ENCODE results near the gene CRHR1. TPM values are rescaled to one million over a fixed set of nuclear protein-coding genes. Genes with fewer than 3 reads are reported as not detected.

Gene CRHR1
- total RNA-seq, 1 donor from 2014 or later = 3.7 TPM

- no peak for FAIRE-seq
- DNase-seq (ENCODE audit: low spot score in 2 of 2) = no peak
Observed at GRCh38 chr17:45757431-45758218, 26.5 kb upstream of the CRHR1 start.

DNA sequence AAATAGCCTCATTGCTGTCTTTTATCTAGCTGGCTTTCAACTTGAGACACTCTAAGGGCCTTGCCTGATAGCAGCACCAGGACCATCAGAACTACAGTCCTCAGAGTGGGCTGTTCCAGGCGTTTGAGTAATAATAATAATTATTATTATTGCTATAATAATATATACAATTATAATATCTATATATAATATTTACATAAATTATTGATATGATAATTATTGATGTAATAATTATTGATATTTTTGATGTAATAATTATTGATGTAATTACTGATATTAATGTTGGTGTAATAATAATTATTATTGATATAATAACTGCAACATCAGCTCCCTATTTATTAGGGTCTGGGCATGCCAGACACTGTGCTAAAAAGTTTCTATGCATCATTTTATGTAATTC, 25.6 kb upstream of the CRHR1 start:
- FAIRE-seq (peak; percentile 51), DNase-seq (ENCODE audit: low spot score in 2 of 2) (no peak)

- no peak for FAIRE-seq
Observed at GRCh38 chr17:45759761-45760160, 24.4 kb upstream of the CRHR1 start.

DNA sequence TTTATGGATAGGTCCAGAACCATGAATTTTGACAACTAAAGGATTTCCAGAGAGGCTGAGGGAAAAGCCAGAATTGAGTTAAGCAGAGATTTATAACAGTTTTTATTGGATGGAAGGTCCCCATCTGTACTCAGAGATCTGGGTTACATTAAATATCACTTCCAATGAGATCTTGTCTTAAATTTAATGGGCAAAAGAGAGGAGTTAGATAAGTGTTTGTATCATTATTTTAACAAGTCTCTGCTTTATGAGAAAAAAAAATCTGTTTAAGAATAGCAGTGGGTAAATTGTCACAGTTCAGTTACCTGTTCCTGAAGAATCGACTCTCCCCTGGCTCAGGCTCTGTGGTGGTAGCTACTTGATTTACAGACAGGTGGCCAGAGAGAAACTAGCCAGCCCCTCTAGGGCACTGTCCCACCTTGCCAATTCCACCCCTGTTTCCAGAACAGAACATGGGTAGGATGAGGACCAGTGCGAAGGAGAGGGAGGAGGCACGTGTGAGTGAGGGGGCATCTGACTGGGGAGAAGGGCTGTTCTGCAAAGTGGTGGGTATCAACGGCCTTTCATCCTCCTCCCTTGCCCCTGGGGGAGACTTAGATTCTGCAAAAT, 22.1 kb upstream of the CRHR1 start:
- DNase-seq (ENCODE audit: low spot score in 2 of 2) (no peak), FAIRE-seq (no peak)

More at GRCh38 chr17:45759761-45760160, 24.4 kb upstream of the CRHR1 start:
- DNase-seq (ENCODE audit: low spot score in 2 of 2) = no peak

GRCh38 chr17:45763182-45763581, 20.9 kb upstream of the CRHR1 start:
- no peak for FAIRE-seq
- no peak for DNase-seq (ENCODE audit: low spot score in 2 of 2)

GRCh38 chr17:45764479-45764878, 19.6 kb upstream of the CRHR1 start:
- DNase-seq (ENCODE audit: low spot score in 2 of 2) = no peak
- no peak for FAIRE-seq

DNA sequence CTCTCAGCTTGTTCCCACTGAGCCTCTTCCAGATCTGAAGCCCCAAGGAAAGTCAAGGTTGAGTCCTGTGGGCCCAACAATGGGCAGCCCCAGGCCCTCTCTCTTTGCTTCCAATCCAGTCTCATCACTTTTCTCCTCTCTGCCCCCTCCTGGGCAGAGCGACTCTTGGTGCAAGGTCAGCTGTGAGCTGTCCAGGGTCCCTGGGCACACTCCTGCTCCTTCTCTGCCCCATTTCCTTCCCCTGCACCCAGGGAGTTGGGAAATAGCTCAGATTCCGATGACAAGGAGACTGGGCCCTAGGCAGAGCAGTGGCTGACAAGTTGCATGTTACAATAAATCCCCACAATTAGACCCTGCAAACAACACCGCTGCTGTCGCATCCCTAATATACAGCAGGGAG, 16.1 kb upstream of the CRHR1 start:
- FAIRE-seq = no peak
- DNase-seq (ENCODE audit: low spot score in 2 of 2) = no peak

DNA sequence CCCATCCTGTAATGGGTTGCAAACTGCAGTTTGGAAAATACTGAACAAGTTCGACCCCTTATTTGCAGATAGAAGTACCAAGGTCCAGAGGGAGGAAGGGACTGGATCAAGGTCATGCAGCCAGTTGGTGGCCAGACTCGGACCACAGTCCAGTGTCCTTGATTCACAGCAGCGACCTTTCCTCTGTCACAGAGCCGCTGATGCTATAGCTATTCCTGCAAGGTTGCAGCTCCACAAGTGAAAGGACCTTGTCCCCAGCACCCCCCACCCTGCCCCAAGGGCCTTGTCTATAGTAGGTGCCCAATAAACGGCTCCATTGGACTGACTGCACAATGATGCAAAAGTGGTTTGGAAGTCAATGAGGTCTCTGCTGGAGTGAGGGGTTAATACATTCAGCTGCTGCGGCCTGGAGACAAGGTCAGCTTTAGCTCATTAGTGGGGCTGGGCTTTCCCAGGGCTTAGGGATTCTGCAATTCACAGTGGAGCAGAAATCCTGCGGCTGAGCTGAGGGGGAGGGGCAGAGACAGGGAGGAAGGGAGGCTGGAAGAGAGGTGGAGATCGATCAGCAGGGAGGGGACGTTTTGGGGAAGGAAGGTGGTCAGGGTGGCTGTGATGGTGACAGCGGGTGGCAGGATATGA, 13.4 kb upstream of the CRHR1 start:
- no peak for FAIRE-seq

GRCh38 chr17:45771271-45771959, 12.7 kb upstream of the CRHR1 start:
- DNase-seq (ENCODE audit: low spot score in 2 of 2) (no peak), FAIRE-seq (no peak)

More for the DNA sequence above, 13.4 kb upstream of the CRHR1 start:
- no peak for DNase-seq (ENCODE audit: low spot score in 2 of 2)

GRCh38 chr17:45775148-45775547, 9.0 kb upstream of the CRHR1 start:
- no peak for DNase-seq (ENCODE audit: low spot score in 2 of 2)
- FAIRE-seq = no peak

DNA sequence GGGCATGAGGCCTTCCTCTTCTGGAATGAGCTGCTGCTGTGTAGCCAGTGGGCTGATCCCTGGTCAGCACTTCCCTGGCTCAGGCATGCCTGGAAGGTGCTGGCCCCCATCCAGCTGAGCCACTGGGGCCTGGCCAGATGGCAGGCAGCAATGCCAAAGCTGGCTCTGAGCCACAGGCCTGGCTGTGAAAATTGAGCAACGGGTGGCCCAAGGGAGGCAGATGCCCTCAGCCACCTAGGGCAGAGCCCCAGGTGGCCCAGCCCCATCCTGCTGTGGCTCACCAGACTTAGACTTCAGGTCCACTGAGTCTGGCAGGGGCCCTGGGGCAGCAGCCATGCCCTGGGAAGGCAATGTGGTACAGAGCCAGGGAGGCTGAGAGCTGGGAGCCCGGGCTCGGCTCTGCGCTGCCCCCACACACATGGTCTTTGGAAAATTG, 8.5 kb upstream of the CRHR1 start:
- DNase-seq (ENCODE audit: low spot score in 2 of 2) (no peak), FAIRE-seq (no peak)

DNA sequence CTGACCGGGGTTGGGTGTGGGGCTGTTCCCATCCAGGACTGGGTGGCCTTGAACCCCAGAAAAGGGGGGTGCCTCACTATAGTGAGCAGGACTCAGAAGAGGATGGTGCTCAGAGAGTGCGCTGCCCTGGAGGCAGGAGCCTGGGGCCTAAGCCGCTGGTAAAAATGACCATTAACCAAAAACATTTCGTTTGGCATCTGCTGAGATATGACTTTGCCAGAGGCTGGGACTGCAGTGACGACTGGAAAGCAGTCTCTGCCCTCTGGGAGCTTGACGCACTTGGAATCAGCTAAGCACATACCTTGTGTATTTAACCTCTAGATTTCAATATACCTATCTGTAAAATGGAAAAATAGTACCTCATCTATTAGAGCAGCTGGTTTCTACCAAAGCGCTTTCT, 7.2 kb upstream of the CRHR1 start:
- FAIRE-seq (no peak), DNase-seq (ENCODE audit: low spot score in 2 of 2) (no peak)

GRCh38 chr17:45777388-45777787, 6.7 kb upstream of the CRHR1 start:
- FAIRE-seq = no peak
- no peak for DNase-seq (ENCODE audit: low spot score in 2 of 2)

DNA sequence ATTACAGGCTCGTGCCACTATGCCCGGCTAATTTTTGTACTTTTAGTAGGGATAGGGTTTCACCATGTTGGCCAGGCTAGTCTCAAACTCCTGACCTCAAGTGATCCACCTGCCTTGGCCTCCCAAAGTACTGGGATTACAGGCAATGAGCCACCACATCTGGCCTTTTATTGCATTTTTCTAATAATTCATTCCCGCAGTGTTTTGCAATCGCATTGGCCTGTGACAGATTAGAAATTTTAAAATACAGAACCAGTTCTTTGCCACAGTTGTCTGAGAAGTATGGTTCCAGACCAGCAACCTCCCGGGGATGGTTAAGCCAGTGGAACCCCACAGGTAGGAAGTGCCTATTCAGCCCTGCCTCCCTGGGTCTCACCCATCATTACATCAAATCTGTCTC, 3.2 kb upstream of the CRHR1 start:
- DNase-seq (ENCODE audit: low spot score in 2 of 2) (no peak), FAIRE-seq (no peak)

- FAIRE-seq (no peak), DNase-seq (ENCODE audit: low spot score in 2 of 2) (peak; percentile 61 to 66)
Observed at GRCh38 chr17:45782889-45783592, 1.1 kb upstream of the CRHR1 start.

DNA sequence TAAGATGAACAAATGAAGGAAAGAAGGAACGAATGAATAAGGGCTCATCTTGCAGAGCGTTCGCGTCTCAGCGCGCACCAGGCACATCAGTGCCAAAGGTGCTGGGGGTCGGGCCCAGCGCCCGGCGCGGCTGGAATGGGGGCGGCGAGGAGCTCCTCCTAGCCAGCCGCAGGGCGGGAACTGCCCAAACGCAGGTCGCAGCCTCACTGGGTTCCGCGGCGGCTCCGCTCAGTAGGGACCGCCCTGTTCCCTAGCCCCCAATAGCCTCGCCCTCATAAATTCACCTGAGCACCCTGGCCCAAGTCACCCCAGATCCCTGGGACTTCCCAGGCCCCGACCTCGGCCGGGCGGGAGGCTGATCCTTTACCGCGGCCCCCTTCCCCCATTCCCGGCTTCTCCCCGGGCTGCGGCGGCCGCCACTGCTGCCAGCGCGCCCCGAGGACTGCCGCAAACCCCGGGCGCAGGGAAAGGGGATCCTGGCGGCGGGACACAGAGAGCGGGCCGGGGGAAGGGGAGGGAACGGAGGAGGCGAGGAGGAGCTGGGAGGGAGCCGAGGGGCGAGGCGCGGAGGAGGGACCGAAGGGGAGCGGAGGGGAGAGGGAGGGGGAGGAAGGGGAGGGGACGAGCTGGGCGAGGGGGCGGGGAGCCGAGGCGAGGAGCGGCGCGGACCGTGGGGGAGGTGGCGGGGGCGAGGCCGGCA, 377 bp upstream of the CRHR1 start:
- no peak for FAIRE-seq
- DNase-seq (ENCODE audit: low spot score in 2 of 2) = peak; percentile 61 to 64

DNA sequence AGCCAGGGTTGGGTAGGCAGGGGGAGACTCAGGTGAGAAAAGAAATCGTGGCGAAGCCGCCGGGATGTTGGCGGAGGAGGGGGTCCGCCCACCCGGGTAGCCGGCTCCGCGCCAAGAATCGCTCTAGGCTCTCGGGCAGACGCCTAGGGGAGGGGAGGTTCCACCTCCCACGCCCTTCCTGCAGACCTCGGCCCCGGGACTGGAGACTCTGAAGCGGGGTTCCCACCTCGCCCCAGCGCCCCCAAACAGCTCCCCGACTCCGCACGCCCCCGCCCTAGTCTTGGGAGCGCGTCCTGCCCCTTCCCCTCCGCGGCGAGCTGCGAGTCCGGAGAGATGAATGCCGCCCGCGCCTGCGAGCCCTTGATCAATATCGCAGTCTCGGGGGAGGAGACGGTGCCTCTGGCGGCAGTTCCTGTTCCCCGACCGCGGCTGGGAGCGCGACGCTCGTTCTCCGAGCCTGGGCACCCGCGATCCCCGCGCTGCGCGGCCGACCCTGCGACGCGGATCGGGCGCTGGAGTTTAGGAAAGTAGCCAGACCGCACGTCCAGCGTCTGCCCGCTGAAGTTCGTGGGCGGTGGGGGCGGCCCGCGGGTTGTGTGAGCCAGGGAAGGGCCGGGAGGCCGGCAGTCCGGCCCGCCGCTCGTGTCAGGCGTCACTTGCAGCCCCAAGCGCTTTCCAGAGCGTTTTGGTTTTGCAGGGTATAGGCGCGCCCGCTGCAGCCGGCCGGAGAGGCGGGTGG, 790 bp downstream of the CRHR1 start:
- FAIRE-seq (no peak), DNase-seq (ENCODE audit: low spot score in 2 of 2) (peak; percentile 53 to 60)

DNA sequence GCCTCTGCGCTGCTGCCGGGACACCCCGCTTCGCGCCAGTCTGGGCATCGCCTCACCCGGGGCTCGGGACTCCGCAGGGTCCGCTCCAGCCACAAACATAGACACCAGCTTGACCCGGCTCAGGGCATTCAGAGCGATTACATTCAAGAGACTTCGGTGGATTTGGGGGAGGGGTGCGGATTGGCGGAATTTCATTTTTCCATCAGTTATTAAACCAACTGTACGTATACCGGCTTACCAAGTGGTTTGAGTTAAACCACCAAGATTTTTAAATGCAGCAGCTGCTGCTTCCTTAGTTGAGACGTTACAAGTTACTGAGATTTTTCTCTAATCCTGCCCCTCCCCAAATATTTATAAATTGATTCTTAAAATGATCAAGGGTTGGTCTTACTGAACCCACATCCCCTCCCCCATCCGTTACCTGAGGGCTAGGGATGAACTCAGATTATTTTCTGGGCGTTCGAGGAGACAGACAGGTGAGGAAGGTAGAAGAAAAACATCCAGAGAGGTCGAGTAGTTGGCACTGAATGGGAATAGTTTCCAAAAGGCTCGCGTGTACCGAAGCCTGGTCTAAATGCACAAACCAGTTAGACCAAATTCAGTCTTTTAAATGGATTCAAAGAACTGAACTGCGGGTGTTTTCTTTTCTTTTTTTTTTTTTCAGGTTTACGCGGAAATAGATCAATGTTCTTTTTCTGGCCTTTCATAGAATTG, 1.5 kb downstream of the CRHR1 start:
- no peak for DNase-seq (ENCODE audit: low spot score in 2 of 2)
- no peak for FAIRE-seq

Measured in frontal cortex (tissue), 4 donors.